Myocyte (in vitro differentiated cells): ENCODE data around the gene MEGF10. TPM values are rescaled to one million over a fixed set of nuclear protein-coding genes. Genes with fewer than 3 reads are reported as not detected.
A peak's percentile ranks its signal among the peaks of the same experiment; 100 is the strongest.

ENCODE experiments used
- DNase-seq: peaks from one replicate; pipeline ENCODE4 v3.0.0-alpha.2; 2012; ENCODE audit warnings: low read depth
- total RNA-seq: library from RNA; depleted of rRNA; stranded (reverse); fragments of >200 nt; gene quantifications from 2 replicates; pipeline ENCODE4 v1.2.3, GENCODE V29; 2014

Gene MEGF10
- total RNA-seq, 1 donor from 2014 or later, result 196 TPM

DNA sequence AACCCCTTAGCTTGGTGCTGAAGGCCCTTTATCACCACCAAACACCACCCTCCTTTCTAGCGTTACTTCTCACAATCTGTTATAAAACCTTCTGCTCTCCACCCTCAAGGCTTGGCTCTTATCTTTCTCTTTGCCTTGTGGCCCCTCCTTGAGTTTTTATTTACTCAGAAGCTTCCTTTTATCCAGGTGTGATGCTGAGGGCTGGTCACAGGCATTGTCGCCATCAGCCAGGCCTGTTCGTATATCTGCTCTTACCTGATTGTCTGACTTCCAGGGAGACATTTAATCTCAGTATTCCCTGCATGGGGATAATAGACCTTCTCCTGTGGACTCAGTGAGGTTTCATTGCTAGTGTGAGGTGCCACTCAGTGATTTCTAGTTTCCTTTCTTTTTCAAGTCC lies 34.2 kb downstream of the MEGF10 start:
- no peak for DNase-seq

DNA sequence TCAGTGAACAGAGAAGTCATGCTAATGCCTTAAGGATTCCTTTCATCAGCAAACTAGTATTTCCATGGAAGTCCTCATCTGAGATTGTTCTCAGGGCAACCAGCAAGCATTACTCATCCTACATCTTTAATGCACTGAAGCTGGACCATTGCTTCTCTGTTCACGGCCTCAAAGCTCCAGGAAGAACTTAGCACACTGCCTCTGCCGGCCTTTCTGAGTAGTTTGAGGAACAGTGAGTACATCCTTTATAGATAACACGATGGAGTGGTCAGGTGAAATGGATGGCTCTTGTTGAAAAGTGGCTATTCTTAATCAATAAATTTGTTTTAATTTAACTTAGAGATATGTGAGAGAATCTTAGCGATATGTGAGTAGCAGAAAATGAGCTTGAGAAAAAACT lies 35.8 kb downstream of the MEGF10 start:
- DNase-seq, result no peak

DNA sequence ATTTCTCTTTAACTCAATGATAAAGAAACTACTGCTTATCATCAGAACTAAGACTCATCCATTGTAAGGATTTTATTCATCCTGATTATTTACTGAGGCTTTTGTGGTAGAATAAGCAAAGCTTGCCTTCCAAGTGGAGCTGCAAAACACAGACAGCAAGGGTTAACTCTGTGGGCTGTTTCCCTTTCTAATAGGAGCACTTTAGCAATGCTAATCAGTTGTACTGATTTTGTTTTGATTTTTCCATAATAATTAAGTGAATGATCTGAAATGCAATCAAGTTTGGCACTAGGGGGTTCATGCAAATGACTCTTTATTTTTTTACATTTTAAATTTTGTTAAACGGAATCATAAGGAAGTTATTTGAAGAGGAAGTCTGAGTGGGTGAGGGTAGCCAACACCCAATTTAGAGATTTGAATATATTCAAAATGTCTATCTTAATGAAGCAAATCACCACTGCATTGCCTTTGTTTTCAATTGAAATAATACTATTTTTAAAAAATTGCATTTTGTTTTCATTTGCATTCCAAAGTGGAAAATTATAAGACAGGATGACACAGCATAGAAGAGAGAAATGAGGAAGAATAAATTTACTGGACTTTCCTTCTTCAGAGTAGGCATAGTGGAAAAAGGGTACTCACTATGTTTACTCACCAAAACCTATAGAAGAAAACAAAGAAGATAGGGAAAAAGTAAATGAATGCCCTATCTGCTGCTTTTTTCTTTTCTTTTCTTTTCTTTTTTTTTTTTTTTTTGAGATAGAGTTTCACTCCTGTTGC lies 36.6 kb downstream of the MEGF10 start:
- DNase-seq, result no peak

DNA sequence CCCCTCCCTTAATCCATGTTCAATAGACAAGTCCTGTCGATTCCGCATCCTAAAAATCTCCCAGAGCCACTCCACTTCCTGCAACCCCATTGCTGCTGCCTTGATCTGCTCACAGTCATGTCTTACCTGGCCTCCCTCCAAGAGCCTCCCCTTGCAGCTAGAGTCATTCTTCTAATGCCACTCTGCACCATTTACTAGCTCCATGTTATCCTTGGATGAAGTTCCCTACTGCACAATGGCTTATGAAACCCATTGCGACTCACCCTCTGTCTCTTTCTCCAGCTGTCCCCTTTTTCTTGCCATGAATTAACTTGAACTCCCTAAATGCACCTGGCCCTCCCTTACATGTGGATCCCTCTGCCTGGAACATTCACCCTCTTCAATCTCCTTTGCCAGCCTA lies 39.5 kb downstream of the MEGF10 start:
- peak; percentile 45 for DNase-seq

DNA sequence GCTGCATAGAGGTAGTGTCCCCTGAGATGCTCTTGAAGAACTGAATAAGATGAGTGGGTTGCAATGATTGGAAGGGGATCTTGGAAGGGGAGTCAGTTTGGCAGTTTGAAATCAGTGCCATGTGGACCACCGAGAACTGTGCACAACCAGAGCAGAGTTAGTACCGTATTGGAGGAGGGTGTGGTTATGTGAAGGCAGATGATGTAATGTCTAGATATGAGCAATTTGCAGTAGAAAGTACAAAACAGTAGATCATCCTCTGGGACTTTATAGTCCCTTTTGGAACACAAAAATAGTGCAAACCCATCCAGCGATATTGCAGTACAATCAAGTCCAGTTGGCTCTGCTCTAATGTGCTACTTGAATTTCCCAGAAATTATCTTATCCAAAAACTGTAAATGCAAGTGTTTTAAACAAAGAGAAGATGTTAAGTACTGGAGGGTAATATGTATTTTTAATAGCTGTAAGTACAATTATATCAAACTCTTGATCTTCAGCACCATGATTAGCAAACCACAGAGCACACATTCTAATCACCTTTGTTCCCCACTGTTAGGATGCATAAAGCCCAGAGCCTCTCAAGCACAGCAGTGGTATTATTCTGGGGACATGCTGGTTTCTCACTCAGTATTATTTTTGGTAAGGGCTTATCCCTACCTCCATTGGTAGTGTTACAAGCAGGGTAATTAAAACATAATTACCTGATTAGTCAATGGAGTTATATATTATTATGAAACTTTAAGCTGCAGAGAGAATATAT lies 41.5 kb downstream of the MEGF10 start:
- DNase-seq, result no peak

DNA sequence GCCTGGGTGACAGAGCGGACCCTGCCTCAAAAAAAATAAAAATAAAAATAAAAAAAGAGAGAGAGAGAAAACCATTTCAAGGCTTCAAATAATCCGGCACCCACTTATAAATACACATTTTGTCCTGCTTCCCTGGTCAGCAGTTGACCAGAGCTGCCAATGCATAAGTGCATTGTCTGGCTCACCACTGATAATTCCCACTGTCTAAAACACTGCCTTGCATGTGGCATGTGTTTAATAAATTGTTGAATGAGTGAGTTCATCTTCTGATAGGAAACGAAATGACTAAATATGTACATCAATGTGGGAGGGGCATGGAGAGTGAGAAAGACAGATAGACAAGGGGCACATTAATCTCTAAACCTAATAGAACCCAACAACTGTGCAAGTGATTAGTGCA lies 42.9 kb downstream of the MEGF10 start:
- no peak for DNase-seq

DNA sequence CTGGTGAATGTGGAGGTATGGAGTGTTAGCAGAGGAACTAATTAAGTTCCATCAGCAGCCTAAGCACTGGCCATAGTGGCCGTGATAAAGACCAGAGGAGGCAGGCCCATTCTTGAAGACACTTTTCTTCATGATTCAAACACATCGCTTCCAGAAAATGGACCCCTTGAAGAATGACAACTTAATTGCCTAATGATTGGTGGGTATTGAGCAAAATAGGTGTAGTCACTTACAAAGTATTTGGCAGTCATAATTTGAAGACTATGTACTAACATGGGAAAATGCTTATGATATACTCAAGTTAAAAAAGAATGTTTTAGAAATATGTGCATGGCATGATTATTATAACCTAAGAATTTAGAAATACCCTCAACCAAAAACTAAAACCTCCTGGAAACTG lies 44.8 kb downstream of the MEGF10 start:
- no peak for DNase-seq

DNA sequence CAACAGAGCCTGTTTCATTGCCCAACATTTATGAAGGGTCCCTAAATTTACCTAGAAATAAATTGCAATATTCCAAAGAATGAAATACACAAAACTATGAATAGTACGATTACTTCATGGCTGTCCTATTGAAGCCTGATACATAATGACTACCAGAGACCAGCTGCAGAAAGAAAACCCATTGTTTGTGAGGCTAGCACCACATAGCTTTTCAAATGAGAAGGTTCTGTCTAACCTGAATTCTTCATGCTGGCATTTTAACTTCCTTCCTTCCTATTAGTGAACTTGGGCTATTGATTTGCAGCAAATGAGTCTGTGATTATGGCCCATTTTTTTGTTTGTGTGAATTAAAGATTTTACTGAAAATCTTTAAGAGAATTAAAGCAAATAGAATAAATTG lies 47.3 kb downstream of the MEGF10 start:
- peak; percentile 75 for DNase-seq

DNA sequence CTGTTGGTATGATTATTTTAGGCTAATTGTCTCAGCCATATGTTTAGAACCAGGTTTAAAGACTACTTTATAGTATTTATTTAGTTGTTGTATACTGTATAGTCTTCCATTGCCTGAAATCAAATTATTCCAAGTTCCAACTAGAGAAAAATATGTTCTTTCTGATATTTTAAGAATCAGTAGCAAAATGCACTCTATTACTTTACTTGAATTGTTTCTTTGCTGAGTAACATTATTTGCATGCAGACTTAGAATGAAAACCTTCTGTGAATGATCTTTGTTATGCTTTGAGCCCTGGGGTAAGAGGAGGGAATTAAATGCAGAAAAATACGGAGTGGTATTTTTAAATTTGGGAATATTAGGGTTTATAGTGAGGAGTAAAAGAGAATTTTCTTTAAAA lies 47.9 kb downstream of the MEGF10 start:
- DNase-seq, result no peak

DNA sequence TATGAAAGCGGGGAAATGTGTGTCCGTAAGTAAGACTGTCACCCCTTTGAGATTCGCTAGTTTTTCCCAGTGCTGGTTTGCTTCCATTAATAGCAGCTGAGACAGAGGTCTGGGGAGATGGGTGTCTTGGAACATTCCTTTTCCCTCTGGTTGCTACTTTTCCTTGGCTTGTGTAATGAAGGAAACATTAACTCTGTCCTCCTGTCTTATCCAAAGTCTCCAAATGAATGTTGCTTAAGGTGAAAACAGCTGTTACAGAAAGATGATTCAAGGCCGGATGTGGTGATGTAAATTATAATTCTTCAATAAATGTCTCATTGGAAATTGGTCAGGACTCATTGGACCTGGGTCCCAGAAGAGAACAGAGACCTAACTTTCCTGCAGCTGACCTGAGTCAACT lies 50.0 kb downstream of the MEGF10 start:
- DNase-seq, result peak; percentile 51

DNA sequence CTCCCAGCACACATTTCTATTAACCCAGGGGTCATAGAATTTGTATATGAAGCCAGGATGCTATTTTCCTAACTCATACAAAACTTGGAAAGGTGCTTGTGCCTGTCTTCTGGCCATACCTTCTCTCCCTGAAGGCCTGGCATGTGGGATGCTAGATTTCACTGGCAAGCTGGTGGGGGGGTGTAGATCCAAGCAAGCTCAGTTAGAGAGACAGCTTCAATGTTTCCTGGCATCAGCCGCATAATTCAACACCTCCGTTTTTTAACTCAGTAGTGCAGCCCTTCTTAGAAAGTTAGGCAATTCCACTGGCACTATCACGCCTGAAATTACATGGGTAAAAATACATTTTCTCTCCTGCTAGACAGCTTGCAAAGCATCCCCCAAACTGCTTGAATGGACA lies 51.8 kb downstream of the MEGF10 start:
- no peak for DNase-seq

DNA sequence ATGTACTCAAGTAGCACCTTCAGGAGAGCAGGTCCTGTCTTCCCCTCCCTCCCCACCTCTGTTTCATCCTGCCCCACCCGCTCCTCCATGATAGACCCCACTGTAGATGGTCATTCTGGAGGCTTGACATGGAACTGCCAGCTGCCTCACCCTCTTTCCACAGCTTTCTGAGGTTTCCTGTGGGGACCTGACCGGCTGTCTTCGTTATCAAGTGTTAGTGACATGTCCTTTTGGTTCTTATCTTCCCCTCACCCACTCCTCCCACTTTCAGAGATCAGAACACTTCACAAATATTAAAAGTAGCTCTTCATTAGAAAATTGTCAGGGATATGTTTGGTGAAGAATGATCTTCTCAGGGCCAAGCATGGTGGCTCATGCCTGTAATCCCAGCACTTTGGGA lies 52.7 kb downstream of the MEGF10 start:
- DNase-seq, result no peak

DNA sequence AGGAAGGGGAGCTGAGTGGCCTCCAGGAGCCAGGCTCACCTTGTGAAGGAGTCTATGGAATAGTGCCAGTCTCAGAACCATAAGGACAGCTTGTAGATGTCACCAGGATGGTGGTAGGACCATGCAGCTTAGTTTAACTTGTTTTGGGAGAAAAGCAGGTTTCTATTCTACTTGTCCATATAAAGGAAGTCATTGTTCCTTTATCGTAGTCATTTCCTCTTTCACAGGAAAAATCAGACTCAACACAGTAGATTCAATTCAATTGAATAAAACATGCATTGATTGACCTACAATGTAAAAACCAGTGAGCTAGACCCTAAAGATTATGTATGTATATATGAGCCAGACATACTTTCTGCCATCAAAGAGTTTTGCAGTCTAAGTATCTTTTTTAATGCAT lies 53.3 kb downstream of the MEGF10 start:
- no peak for DNase-seq

DNA sequence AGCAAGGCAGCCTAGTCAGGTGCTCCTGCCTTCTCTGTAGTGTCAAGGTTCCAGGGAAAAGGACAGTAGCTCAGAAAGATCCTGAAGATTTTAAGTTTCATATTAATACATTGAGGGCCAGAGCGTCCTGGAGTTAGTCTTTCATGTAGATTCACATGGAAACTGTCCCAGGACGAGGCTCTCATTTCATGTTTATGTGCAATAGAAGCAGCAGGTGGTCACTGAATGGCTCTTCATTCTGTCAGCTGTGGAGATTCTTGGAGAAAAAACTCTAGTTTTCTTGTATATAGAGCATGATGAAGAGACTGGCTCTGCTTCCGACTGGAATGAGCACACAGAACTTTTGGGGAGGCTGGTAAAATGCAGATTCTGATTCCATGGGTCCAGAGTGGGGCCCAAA lies 54.3 kb downstream of the MEGF10 start:
- no peak for DNase-seq

DNA sequence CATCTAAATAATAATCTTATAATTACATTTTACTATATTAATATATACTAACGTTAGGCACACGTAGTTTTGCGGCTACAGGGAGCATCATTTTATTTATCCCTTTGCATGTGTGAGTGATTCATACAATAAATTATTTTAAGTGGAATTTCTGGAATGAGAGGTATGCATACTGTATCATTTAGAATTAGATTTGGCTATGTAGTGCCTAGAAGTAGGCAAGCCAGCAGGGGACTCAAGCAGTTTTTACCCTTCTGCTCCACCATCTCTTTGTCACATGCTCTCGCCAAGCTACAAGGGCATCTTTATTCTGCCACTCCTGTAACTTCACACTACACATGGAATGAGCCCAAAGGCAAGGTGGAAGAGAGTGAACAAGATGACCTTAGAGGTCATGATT lies 60.8 kb downstream of the MEGF10 start:
- DNase-seq, result peak; percentile 34

DNA sequence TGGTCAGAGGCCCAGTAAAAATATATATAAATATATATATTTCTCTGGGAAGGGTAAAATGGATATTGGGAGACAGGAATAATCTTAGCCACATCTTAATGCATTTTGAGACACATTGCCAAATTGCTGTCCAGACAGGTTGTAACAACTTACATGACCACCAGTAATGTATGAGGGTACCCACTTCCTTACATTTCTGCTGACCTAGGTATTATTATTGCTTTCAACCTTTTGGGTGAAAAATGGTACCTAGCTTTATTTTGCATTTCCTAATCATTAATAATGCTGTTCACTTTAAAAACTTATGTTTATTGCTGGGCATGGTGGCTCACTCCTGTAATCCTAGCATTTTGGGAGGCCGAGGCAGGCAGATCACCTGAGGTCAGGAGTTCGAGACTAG lies 61.5 kb downstream of the MEGF10 start:
- DNase-seq, result no peak

DNA sequence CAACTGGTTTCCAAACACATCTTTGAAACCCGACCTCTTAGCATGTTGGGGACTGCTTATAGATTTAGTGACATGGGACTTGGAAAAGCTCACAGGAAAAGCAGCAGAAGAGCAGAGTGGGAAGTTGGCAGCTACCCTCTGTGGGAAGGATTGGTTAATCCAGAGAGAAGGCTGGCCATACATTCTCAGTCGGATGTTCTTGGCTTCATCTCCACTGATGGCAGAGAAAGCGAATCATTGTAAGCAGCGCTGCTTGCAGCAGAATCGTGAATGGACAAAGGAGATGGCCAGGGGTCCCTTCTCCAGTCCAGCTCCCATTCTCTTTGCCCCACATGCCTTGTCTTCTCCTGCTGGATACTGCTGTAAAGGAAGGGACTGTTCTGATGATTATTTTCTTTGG lies 62.7 kb downstream of the MEGF10 start:
- no peak for DNase-seq

DNA sequence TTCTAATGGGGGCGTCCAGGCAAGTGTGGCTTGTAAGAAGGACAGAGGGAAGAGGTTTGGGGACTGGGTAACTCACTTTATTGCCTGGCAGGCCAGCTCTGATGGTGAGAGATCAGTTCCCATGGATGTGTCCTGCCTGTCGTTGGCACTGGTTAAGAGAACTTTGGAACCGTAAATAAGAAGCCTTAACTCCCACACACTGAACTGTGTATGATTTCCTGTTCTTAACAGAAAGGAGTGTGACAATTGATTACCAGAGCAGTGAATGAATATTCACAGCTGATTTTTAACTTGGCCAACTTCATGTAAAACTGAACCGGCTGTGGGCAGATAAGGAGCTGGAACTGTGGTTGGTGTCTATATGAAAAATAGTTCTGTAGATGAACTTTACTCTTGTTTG lies 63.2 kb downstream of the MEGF10 start:
- DNase-seq, result no peak

DNA sequence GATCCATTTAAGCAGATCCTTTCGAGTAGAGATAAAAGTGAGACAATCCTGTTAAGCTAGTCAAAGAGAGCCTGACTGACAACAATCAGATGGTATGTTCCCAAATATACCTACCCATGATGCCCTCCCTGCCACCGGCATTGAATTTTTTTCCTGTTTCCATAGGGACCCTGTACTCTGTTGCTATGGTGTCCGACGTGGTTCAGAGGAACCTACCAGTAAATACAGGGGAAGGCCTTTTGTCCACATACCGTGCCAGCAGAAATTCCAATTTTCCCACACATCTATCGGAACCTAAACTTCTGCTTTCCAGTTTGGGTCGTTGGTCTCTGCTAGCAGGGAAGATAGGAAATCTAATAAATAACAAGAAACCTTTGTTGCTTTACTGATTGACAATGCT lies 64.7 kb downstream of the MEGF10 start:
- no peak for DNase-seq

DNA sequence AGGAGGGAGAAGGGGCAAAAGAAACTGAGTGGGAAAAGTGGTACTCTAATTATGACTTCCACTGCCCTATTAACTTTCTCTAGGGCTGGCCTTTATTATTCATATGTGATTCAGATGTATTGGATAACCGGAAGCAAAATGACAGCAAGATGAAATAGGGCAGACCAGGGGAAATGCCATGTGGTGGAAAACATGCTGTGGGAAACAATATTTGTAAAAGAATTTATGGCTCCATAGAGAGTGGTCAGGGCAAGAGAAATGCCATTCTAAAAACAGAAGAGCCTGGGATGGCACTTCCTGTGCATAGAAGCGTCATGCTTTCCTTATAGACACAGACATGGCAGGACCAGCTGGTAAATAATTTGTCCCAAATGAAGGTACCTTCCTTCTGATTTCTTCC lies 67.7 kb downstream of the MEGF10 start:
- DNase-seq, result peak; percentile 94

DNA sequence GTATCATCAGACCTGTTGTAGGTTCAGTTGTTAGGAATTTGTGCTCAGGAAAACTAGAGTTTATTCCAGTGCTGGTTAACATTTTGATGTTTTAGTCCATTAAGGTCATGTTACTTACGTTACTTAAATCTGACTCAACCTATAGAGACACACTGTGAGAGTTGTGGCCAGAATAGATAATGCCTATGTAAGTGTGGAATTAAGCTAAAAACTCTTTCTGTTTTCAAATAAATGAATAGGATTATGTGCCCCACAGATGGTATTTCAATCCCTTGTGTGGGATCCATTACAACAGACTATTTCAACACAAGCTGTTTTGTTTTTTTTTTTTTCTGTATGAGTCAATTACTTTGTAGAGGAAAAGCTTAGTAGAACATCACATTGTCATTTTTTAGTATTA lies 68.1 kb downstream of the MEGF10 start:
- DNase-seq, result peak; percentile 70

DNA sequence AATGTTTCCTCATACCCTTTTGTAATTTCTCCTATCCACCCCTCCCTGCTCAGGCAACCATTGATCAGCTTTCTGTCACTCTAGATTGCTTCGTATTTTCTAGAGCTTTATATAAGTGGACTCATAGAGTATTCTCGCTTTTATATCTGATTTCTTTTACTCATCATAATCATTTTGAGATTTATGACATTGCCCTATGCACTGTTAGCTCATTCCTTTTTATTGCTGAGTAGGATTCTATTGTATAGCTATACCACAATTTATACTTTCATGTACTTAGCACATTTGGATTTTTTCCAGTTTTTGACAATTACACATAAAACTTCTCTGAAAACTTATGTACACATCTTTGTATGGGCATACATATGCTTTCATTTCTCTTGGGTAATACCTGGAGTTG lies 68.9 kb downstream of the MEGF10 start:
- DNase-seq, result no peak

DNA sequence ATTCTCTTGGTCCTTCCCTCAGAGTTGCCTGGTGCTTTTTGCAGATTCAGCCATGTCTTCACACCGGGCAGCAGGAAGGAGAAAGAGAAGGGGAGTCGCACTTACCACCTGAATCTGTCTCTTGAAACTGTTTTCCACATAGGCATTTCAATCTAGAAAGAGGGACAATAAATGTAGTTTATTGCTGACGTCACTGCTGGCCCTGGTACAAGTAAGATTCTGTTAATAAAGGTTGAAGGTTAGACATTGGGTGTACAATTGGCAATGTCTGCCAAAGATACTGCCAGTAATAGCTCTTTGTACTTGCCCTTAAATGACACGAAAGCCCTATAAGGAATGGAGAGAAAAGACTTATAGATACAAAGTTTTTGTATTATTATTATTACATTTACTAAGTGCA lies 72.8 kb downstream of the MEGF10 start:
- no peak for DNase-seq
